WTC11 (cell line): ENCODE measurements around the gene TGFBI. TPM values are rescaled to one million over a fixed set of nuclear protein-coding genes. Genes with fewer than 3 reads are reported as not detected.

Experiments
- ATAC-seq: fragments of 200-7000 bp; cut with Tn5 transposase; 2 replicates; pipeline ENCODE4 v1.10.0; 2021; ENCODE audit warnings: mild to moderate bottlenecking, moderate library complexity
- CTCF ChIA-PET: fragments of 300-600 bp; sonication (Branson Sonifier 250); formaldehyde crosslinking; loops from one replicate; lab custom pipeline; 2021; ENCODE audit warnings: antibody characterized with exemption; lab: Charles Lee
- POLR2A ChIA-PET: fragments of 350-600 bp; sonication (Branson Sonifier 250); formaldehyde crosslinking; loops from one replicate; lab custom pipeline; 2021; ENCODE audit warnings: antibody characterized with exemption; lab: Charles Lee
- DNase-seq: peaks from one replicate; pipeline ENCODE4 v3.0.0; 2021; ENCODE audit warnings: low spot score
- H3K27ac Mint-ChIP-seq: 2 replicates; pipeline ENCODE4 v1.8.0; 2021; ENCODE audit warnings: mixed read lengths
- H3K27me3 Mint-ChIP-seq: 2 replicates; pipeline ENCODE4 v1.8.0; 2021; ENCODE audit warnings: low read depth, mild to moderate bottlenecking, moderate library complexity, mixed read lengths
- H3K36me3 Mint-ChIP-seq: 2 replicates; pipeline ENCODE4 v1.8.0; 2021; ENCODE audit warnings: mixed read lengths
- H3K4me1 Mint-ChIP-seq: 2 replicates; pipeline ENCODE4 v1.8.0; 2022; ENCODE audit warnings: mixed read lengths
- H3K4me3 Mint-ChIP-seq: 2 replicates; pipeline ENCODE4 v1.8.0; 2021; ENCODE audit warnings: mild to moderate bottlenecking, moderate library complexity, mixed read lengths
- H3K9me3 Mint-ChIP-seq: 2 replicates; pipeline ENCODE4 v1.8.0; 2021; ENCODE audit warnings: mixed read lengths
- CBFB ChIP-seq: sonication (generic); formaldehyde crosslinking; IDR thresholded peaks from 2 replicates; pipeline ENCODE4 v1.8.1; 2022; ENCODE audit warnings: mild to moderate bottlenecking, low read depth, missing genetic modification reagents
- ELF4 ChIP-seq: sonication (generic); formaldehyde crosslinking; IDR thresholded peaks from 2 replicates; pipeline ENCODE4 v1.8.1; 2022; ENCODE audit warnings: low read depth, mild to moderate bottlenecking, moderate library complexity, missing genetic modification reagents
- GTF2I ChIP-seq: fragments of 250-450 bp; sonication (Bioruptor Pico); conservative IDR thresholded peaks from 2 replicates; pipeline ENCODE4 v1.4.0; 2021; ENCODE audit warnings: mild to moderate bottlenecking
- ZBTB21 ChIP-seq: sonication (generic); formaldehyde crosslinking; IDR thresholded peaks from 2 replicates; pipeline ENCODE4 v1.8.1; 2023; ENCODE audit warnings: mild to moderate bottlenecking, missing genetic modification reagents, borderline replicate concordance
- ZNF263 ChIP-seq: sonication (generic); formaldehyde crosslinking; IDR thresholded peaks from 2 replicates; pipeline ENCODE4 v1.8.1; 2022; ENCODE audit warnings: low read depth, mild to moderate bottlenecking, moderate library complexity, missing genetic modification reagents
- total RNA-seq: library from RNA; stranded (reverse); gene quantifications from 3 replicates; pipeline ENCODE4 v1.2.3, GENCODE V29; 2021
- TF ChIP-seq, protein P1 (sequence below): sonication (generic); formaldehyde crosslinking; IDR thresholded peaks from 2 replicates; pipeline ENCODE4 v1.8.1; 2023; ENCODE audit warnings: mild to moderate bottlenecking, missing genetic modification reagents, moderate library complexity
- TF ChIP-seq, protein P2 (sequence below): sonication (generic); formaldehyde crosslinking; IDR thresholded peaks from 2 replicates; pipeline ENCODE4 v1.8.1; 2022; ENCODE audit warnings: low read depth, missing genetic modification reagents, borderline replicate concordance
- TF ChIP-seq, protein P3 (sequence below): sonication (generic); formaldehyde crosslinking; conservative IDR thresholded peaks from 2 replicates; pipeline ENCODE4 v1.8.1; 2022; ENCODE audit warnings: mild to moderate bottlenecking, missing genetic modification reagents
- TF ChIP-seq, protein P4 (sequence below): sonication (generic); formaldehyde crosslinking; IDR thresholded peaks from 2 replicates; pipeline ENCODE4 v1.8.0; 2023; ENCODE audit warnings: missing genetic modification reagents, mild to moderate bottlenecking, borderline replicate concordance
- TF ChIP-seq, protein P5 (sequence below): fragments of 250-450 bp; sonication (Bioruptor Pico); conservative IDR thresholded peaks from 2 replicates; pipeline ENCODE4 v1.9.0; 2021; ENCODE audit warnings: mild to moderate bottlenecking
- TF ChIP-seq, protein P6 (sequence below): fragments of 250-450 bp; sonication (Bioruptor Pico); IDR thresholded peaks from 2 replicates; pipeline ENCODE4 v1.9.0; 2021; ENCODE audit warnings: mild to moderate bottlenecking, borderline replicate concordance
- TF ChIP-seq, protein P7 (sequence below): sonication (generic); formaldehyde crosslinking; IDR thresholded peaks from 2 replicates; pipeline ENCODE4 v1.8.1; 2023; ENCODE audit warnings: mild to moderate bottlenecking, missing genetic modification reagents
- TF ChIP-seq, protein P8 (sequence below): sonication (generic); formaldehyde crosslinking; IDR thresholded peaks from 2 replicates; pipeline ENCODE4 v1.8.1; 2023; ENCODE audit warnings: mild to moderate bottlenecking, moderate library complexity, missing genetic modification reagents
- TF ChIP-seq, protein P9 (sequence below): sonication (generic); formaldehyde crosslinking; IDR thresholded peaks from 2 replicates; pipeline ENCODE4 v1.8.1; 2022; ENCODE audit warnings: missing genetic modification reagents, borderline replicate concordance

Gene TGFBI
- total RNA-seq, 1 experiment from 2014 or later: 7.2 TPM

DNA sequence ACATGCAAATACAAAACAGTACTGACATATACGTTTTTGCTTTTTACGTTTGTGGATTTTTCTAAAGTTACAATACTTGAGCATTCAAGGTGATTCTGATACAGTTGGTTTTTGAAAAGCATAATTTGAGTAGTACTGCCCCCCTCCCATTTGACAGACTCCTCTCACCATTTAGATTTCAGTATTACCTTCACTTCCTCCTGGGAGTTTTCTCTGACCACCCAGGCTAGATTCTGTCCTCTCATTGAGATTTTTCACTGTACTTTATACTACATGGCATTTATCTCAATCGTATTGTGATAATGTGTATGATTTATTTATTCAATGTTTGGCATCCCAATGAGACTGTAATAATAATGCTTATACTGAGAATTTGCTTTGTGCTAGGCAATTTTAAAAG, 71.1 kb downstream of the TGFBI start (continued):
- TF ChIP-seq, protein P1, sequence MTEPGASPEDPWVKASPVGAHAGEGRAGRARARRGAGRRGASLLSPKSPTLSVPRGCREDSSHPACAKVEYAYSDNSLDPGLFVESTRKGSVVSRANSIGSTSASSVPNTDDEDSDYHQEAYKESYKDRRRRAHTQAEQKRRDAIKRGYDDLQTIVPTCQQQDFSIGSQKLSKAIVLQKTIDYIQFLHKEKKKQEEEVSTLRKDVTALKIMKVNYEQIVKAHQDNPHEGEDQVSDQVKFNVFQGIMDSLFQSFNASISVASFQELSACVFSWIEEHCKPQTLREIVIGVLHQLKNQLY (CRISPR knock-in tag): no peak
- TF ChIP-seq, protein P2, sequence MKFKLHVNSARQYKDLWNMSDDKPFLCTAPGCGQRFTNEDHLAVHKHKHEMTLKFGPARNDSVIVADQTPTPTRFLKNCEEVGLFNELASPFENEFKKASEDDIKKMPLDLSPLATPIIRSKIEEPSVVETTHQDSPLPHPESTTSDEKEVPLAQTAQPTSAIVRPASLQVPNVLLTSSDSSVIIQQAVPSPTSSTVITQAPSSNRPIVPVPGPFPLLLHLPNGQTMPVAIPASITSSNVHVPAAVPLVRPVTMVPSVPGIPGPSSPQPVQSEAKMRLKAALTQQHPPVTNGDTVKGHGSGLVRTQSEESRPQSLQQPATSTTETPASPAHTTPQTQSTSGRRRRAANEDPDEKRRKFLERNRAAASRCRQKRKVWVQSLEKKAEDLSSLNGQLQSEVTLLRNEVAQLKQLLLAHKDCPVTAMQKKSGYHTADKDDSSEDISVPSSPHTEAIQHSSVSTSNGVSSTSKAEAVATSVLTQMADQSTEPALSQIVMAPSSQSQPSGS (CRISPR knock-in tag): no peak
- TF ChIP-seq, protein P3, sequence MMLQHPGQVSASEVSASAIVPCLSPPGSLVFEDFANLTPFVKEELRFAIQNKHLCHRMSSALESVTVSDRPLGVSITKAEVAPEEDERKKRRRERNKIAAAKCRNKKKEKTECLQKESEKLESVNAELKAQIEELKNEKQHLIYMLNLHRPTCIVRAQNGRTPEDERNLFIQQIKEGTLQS (CRISPR knock-in tag): no peak

DNA sequence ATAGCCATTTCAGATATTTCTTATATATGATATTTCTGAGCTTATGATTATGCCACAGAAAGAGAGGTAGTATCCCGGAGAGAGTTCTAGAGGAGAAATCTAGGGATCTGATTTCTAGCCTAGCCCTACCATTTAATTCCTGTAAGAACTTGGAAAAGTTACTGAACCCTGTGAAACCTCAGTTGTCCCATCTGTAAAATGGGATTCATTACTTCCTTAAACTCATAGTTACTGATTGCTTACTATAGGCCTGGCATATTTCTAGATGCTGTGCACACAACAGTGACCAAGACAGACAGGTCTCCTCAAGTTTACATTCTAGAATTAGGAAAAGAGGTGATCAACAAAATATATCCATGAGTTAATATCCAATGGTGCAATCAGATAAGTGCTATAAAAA, 73.1 kb downstream of the TGFBI start:
- Mint-ChIP-seq H3K36me3 (no peaks in the 10 kb centered on the region), H3K4me1 (peaks cover 29% of the 10 kb centered on the region), H3K9me3 (no peaks in the 10 kb centered on the region), H3K27ac (no peak overlapping the region), H3K4me3 (no peak overlapping the region), H3K27me3 (peaks cover 2% of the 10 kb centered on the region; the same call in 1 of the 2 replicates)
- ATAC-seq: no peak
- ChIA-PET POLR2A (no interaction called here), CTCF (no interaction called here)
- DNase-seq: no peak
- no peak for TF ChIP-seq GTF2I
- TF ChIP-seq, protein P4, sequence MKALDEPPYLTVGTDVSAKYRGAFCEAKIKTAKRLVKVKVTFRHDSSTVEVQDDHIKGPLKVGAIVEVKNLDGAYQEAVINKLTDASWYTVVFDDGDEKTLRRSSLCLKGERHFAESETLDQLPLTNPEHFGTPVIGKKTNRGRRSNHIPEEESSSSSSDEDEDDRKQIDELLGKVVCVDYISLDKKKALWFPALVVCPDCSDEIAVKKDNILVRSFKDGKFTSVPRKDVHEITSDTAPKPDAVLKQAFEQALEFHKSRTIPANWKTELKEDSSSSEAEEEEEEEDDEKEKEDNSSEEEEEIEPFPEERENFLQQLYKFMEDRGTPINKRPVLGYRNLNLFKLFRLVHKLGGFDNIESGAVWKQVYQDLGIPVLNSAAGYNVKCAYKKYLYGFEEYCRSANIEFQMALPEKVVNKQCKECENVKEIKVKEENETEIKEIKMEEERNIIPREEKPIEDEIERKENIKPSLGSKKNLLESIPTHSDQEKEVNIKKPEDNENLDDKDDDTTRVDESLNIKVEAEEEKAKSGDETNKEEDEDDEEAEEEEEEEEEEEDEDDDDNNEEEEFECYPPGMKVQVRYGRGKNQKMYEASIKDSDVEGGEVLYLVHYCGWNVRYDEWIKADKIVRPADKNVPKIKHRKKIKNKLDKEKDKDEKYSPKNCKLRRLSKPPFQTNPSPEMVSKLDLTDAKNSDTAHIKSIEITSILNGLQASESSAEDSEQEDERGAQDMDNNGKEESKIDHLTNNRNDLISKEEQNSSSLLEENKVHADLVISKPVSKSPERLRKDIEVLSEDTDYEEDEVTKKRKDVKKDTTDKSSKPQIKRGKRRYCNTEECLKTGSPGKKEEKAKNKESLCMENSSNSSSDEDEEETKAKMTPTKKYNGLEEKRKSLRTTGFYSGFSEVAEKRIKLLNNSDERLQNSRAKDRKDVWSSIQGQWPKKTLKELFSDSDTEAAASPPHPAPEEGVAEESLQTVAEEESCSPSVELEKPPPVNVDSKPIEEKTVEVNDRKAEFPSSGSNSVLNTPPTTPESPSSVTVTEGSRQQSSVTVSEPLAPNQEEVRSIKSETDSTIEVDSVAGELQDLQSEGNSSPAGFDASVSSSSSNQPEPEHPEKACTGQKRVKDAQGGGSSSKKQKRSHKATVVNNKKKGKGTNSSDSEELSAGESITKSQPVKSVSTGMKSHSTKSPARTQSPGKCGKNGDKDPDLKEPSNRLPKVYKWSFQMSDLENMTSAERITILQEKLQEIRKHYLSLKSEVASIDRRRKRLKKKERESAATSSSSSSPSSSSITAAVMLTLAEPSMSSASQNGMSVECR (CRISPR knock-in tag): no peak
- TF ChIP-seq, protein P5, sequence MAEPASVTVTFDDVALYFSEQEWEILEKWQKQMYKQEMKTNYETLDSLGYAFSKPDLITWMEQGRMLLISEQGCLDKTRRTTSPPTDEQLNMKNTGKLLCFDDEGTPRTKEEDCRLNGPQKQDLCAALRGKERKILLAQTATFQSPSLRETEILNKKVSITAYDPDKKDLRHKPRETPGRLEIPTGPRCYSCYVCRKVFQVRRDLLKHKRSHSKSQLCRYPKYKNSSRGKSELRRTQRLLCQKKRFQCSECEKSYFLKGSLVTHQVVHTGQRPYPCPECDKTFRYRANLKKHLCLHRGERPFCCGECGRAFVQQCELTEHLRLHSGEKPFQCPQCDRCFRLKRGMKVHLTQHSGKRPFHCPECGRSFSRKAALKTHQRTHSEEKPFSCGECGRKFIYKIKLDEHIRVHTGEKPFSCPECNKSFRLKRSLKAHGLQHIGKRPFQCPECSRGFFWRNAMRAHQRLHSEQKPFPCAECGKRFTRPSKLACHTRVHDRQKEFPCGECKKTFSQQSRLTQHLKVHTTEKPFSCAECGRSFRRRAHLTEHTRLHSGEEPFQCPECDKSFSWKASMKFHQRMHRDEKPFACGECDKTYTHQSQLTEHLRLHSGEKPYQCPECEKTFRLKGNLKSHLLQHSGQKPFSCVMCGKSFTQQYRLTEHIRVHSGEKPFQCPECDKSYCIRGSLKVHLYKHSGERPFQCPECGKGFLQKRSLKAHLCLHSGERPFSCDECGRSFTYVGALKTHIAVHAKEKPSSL: no peak
- TF ChIP-seq, protein P6, sequence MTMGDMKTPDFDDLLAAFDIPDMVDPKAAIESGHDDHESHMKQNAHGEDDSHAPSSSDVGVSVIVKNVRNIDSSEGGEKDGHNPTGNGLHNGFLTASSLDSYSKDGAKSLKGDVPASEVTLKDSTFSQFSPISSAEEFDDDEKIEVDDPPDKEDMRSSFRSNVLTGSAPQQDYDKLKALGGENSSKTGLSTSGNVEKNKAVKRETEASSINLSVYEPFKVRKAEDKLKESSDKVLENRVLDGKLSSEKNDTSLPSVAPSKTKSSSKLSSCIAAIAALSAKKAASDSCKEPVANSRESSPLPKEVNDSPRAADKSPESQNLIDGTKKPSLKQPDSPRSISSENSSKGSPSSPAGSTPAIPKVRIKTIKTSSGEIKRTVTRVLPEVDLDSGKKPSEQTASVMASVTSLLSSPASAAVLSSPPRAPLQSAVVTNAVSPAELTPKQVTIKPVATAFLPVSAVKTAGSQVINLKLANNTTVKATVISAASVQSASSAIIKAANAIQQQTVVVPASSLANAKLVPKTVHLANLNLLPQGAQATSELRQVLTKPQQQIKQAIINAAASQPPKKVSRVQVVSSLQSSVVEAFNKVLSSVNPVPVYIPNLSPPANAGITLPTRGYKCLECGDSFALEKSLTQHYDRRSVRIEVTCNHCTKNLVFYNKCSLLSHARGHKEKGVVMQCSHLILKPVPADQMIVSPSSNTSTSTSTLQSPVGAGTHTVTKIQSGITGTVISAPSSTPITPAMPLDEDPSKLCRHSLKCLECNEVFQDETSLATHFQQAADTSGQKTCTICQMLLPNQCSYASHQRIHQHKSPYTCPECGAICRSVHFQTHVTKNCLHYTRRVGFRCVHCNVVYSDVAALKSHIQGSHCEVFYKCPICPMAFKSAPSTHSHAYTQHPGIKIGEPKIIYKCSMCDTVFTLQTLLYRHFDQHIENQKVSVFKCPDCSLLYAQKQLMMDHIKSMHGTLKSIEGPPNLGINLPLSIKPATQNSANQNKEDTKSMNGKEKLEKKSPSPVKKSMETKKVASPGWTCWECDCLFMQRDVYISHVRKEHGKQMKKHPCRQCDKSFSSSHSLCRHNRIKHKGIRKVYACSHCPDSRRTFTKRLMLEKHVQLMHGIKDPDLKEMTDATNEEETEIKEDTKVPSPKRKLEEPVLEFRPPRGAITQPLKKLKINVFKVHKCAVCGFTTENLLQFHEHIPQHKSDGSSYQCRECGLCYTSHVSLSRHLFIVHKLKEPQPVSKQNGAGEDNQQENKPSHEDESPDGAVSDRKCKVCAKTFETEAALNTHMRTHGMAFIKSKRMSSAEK (CRISPR knock-in tag): no peak
- TF ChIP-seq, protein P2 (CRISPR knock-in tag): no peak
- TF ChIP-seq ZNF263 (CRISPR knock-in tag): no peak
- no peak for TF ChIP-seq CBFB (CRISPR knock-in tag)
- TF ChIP-seq, protein P7, sequence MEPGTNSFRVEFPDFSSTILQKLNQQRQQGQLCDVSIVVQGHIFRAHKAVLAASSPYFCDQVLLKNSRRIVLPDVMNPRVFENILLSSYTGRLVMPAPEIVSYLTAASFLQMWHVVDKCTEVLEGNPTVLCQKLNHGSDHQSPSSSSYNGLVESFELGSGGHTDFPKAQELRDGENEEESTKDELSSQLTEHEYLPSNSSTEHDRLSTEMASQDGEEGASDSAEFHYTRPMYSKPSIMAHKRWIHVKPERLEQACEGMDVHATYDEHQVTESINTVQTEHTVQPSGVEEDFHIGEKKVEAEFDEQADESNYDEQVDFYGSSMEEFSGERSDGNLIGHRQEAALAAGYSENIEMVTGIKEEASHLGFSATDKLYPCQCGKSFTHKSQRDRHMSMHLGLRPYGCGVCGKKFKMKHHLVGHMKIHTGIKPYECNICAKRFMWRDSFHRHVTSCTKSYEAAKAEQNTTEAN (CRISPR knock-in tag): no peak
- no peak for TF ChIP-seq ELF4
- no peak for TF ChIP-seq ZBTB21 (CRISPR knock-in tag)
- TF ChIP-seq, protein P8, sequence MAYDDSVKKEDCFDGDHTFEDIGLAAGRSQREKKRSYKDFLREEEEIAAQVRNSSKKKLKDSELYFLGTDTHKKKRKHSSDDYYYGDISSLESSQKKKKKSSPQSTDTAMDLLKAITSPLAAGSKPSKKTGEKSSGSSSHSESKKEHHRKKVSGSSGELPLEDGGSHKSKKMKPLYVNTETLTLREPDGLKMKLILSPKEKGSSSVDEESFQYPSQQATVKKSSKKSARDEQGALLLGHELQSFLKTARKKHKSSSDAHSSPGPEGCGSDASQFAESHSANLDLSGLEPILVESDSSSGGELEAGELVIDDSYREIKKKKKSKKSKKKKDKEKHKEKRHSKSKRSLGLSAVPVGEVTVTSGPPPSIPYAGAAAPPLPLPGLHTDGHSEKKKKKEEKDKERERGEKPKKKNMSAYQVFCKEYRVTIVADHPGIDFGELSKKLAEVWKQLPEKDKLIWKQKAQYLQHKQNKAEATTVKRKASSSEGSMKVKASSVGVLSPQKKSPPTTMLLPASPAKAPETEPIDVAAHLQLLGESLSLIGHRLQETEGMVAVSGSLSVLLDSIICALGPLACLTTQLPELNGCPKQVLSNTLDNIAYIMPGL (CRISPR knock-in tag): no peak
- TF ChIP-seq, protein P9, sequence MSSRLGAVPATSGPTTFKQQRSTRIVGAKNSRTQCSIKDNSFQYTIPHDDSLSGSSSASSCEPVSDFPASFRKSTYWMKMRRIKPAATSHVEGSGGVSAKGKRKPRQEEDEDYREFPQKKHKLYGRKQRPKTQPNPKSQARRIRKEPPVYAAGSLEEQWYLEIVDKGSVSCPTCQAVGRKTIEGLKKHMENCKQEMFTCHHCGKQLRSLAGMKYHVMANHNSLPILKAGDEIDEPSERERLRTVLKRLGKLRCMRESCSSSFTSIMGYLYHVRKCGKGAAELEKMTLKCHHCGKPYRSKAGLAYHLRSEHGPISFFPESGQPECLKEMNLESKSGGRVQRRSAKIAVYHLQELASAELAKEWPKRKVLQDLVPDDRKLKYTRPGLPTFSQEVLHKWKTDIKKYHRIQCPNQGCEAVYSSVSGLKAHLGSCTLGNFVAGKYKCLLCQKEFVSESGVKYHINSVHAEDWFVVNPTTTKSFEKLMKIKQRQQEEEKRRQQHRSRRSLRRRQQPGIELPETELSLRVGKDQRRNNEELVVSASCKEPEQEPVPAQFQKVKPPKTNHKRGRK (CRISPR knock-in tag): no peak
